ENCODE results near the gene FSD1.
"Not testable (repeated sequence)": the region's sequence is repeated elsewhere in the genome, so short reads cannot be mapped to it uniquely, and the experiment has no call there.

FSD1 gene

DNA sequence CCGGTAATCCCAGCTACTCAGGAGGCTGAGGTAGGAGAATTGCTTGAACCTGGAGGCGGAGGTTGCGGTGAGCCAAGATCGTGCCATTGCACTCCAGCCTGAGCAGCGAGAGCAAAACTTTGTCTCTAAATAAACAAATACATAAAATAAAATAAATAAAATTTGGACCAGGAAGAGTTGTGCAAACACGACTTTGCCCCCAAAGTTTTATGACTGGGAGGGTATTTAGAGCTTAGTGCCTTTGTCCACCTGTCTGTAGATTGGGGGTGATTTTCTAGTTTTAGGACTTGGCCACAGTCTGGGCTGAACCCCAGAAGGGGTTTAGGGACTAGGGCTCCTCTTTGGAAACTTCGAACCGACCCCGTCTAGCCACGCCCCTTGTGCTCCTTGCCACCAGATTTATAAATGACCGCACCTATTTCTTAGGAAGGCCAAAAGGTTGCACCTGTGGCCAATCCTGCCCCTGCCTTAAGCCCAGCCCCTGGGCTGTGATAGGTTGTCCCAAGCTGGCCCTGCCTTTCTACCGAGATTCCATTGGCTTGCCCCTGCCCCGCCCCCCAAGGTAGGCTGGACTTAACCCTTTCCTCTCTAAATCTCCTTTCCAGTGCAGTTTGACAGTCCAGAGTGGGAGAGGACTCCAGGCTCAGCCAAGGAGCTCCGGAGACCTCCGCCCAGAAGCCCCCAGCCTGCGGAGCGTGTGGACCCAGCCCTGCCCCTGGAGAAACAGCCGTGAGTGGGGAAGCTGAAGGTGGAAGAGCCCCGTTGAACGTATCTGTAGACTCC is 20.0 kb upstream of the FSD1 start:
- in situ Hi-C loops (cut with HindIII; ENCODE audit: low sequenced_read_pairs): no loop called here

DNA sequence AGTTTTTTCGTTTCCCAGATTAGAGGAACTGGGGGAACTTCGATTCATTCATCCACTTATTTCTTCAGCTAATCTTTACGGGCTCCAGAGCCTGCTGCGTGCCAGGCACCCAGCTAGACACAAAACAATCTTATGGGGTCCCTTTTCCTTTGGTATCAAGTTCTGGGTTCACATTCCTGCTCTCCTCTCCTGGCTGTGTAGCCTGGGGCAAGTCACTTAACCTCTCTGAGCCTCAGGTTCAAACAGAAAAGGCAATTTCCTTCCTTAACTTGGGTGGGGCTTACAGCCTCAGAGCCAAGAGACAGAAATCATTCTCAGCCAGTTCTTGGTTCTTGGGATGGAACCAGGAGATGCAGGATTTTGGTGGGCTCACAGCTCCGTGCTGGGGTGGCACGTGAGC is 19.4 kb upstream of the FSD1 start:
- in situ Hi-C loops (cut with HindIII; ENCODE audit: low sequenced_read_pairs): no loop called here

- in situ Hi-C loops (cut with HindIII; ENCODE audit: low sequenced_read_pairs): not testable (repeated sequence)
These were observed 18.3 kb upstream of the FSD1 start for GRCh38 chr19:4286141-4286540.

DNA sequence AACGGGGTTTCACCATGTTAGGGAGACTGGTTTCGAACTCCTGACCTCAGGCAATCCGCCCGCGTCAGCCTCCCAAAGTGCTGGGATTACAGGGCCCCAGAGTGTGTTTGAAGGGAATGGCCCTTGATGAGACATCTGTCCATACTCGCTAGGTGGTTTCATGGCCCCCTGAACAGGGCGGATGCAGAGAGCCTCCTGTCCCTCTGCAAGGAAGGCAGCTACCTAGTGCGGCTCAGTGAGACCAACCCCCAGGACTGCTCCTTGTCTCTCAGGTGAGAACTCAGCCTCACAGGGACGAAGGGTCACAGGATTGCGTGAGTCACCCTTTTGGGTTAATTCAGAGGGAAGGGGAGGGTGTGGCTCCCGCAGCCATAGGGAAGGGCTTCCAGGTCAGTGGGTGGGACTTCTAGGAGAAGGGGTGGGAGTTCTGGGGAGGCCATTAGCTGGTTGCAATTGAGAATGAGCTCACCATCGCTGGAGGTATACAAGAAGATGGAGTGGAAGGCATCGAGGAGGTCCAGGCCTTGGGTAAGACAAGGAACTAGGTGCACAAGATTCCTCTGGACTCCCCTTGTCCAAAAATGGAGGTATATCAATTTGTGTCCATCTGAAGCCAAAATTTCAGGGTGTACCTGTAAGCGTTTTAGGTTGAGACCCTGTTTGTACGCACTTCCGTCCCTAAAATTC is 16.2 kb upstream of the FSD1 start:
- in situ Hi-C loops (cut with HindIII; ENCODE audit: low sequenced_read_pairs): no loop called here

- in situ Hi-C loops (cut with HindIII; ENCODE audit: low sequenced_read_pairs): no loop called here
These were observed 13.1 kb upstream of the FSD1 start for GRCh38 chr19:4291184-4291732.

GRCh38 chr19:4292515-4292914 is 11.9 kb upstream of the FSD1 start:
- in situ Hi-C loops (cut with HindIII; ENCODE audit: low sequenced_read_pairs): no loop called here

GRCh38 chr19:4294389-4294788 is 10.0 kb upstream of the FSD1 start:
- in situ Hi-C loops (cut with HindIII; ENCODE audit: low sequenced_read_pairs): no loop called here

GRCh38 chr19:4295972-4296771 is 8.2 kb upstream of the FSD1 start:
- in situ Hi-C loops (cut with HindIII; ENCODE audit: low sequenced_read_pairs): no loop called here

GRCh38 chr19:4297901-4298809 is 6.2 kb upstream of the FSD1 start:
- in situ Hi-C loops (cut with HindIII; ENCODE audit: low sequenced_read_pairs): no loop called here

DNA sequence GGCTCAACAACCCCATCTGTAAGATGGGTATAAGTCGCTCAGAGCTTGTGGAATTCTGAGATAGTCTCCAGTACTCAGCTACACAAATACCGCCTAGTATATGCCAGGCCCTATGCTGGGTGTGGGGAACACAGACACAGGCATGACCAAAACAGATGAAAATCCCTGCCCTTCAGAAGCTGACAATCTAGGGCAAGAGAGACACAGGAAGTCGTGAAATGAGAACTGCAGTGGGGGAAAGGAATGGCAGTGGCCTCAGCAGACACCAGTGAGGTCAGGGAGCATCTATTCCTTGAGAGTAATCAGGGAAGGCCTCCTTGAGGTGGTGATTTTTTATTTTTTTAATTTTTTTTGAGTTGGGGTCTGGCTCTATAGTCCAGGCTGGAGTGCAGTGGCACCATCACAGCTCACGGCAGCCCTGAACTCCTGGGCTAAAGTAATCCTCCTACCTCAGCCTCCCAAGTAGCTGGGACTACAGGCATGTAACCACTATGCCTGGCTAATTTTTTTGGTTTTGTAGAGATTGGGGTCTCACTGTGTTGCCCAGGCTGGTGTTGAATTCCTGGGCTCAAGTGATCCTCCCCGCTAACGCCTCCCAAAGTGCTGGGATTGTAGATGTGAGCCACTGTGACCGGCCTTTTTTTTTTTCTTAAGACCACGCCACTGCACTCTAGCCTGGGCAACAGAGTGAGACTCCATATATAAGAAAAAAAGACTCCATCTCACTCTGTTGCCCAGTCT is 5.4 kb upstream of the FSD1 start:
- in situ Hi-C loops (cut with HindIII; ENCODE audit: low sequenced_read_pairs): no loop called here

DNA sequence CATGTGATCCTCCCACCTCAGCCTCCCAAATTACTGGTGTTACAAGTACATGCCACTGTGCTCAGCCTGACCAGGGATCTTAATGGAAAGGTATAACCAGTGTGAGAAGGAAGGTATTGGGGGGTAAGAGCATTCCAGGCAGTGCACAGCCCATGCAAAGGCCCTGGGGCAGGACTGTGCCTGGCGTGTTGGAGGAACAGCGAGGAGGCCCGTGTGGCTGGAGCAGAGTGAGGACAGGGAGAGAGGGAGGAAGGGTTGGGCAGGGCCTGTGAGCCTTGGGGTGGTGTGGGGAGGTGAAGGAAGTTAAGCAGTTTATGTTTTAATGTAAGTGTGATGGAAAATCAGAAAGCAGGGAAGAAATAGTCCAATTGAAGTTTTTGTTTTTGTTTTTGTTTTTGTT is 3.8 kb upstream of the FSD1 start:
- in situ Hi-C loops (cut with HindIII; ENCODE audit: low sequenced_read_pairs): no loop called here

DNA sequence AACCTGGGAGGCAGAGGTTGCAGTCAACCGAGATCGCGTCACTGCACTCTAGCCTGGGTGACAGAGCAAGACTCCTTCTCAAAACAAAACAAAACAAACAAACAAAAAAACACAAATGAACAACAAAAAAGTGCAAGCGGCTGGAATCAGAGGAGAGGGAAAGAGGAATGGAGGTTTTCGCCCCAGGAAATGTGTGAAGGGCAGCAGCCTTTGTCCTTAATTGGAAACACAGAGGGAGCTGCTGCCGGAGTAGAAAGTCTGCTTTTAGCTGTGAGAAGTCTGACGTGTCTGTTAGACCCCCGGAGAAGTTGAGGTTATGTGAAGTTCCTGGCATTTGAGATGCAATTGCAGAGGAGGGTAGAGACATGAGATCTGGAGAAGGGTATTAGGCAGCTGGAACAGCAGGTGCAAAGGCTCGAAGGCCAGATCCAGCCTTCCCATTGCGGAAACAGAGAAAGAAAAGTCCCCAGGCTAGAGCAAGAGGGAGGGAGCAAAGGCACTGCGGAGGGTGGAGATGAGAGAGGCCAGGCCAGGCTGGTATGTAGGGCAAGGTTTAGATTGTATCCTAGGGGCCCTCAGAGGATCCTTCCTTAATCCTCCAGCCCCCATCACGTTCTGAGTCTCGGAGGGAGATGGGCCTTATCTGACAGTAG is 2.7 kb upstream of the FSD1 start:
- in situ Hi-C loops (cut with HindIII; ENCODE audit: low sequenced_read_pairs): no loop called here

DNA sequence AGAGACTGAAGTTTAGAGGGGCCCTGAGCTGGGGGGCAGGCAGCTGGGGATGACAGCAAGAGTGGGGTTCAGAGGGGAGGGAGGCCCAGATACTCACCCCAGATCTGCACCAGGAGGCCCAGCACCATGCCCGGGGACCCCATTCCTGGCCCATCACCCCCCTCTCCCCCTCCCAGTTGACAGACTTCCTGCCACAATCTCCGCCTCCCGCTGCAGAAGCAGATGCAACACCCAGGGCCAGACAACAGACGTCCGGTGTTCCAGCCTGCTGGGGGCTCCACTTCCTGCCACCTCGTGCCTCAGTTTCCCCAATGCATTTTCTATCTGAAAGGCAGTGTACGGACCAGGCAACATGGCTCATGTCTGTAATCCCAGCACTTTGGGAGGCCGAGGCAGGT is 2.2 kb upstream of the FSD1 start, which contains the start of gene TMIGD2:
Gene TMIGD2, minus strand, starts transcription at position 147 of the 398 bp plus-strand sequence. Its CDS starts 4 bp downstream, at position 143.
- in situ Hi-C loops (cut with HindIII; ENCODE audit: low sequenced_read_pairs): no loop called here

GRCh38 chr19:4303819-4304537 is 420 bp upstream of the FSD1 start:
- in situ Hi-C loops (cut with HindIII; ENCODE audit: low sequenced_read_pairs): no loop called here

GRCh38 chr19:4305257-4305612 is 837 bp downstream of the FSD1 start:
- in situ Hi-C loops (cut with HindIII; ENCODE audit: low sequenced_read_pairs): no loop called here

- in situ Hi-C loops (cut with HindIII; ENCODE audit: low sequenced_read_pairs): no loop called here
These were observed 1.3 kb downstream of the FSD1 start for GRCh38 chr19:4305659-4306058.

- in situ Hi-C loops (cut with HindIII; ENCODE audit: low sequenced_read_pairs): no loop called here
These were observed 6.1 kb downstream of the FSD1 start for GRCh38 chr19:4310247-4311121.

Measured in DLD1 (cell line).